HepG2 (cell line): ENCODE data around the gene C7orf57. TPM values are rescaled to one million over a fixed set of nuclear protein-coding genes. Genes with fewer than 3 reads are reported as not detected.
A peak's percentile ranks its signal among the peaks of the same experiment; 100 is the strongest.

Experiments used
- CC2D1A ChIP-seq: sonication (generic); formaldehyde crosslinking; IDR thresholded peaks from 2 replicates; pipeline ENCODE4 v1.8.1; 2023; ENCODE audit warnings: mild to moderate bottlenecking, missing genetic modification reagents
- CCAR2 ChIP-seq: fragments of 200-400 bp; formaldehyde crosslinking; optimal IDR thresholded peaks from 2 replicates; pipeline ENCODE3; 2018; ENCODE audit warnings: low read depth, mild to moderate bottlenecking, low read length, moderate library complexity
- CHCHD3 ChIP-seq: sonication (generic); formaldehyde crosslinking; IDR thresholded peaks from 2 replicates; pipeline ENCODE4 v1.8.0; 2022; ENCODE audit warnings: mild to moderate bottlenecking, missing genetic modification reagents, moderate library complexity
- CHD4 ChIP-seq: fragments of 200-600 bp; sonication (generic); IDR thresholded peaks from 2 replicates; pipeline ENCODE4 v1.7.0; 2017; ENCODE audit warnings: mild to moderate bottlenecking, low read length, borderline replicate concordance
- DNMT1 ChIP-seq: sonication (generic); formaldehyde crosslinking; IDR thresholded peaks from 2 replicates; pipeline ENCODE4 v1.5.1; 2020; ENCODE audit warnings: mild to moderate bottlenecking, missing genetic modification reagents
- ERF ChIP-seq: IDR thresholded peaks from 2 replicates; pipeline ENCODE4 v1.6.1; 2018; ENCODE audit warnings: missing biosample characterization, missing genetic modification reagents
- HDAC2 ChIP-seq: sonication (generic); formaldehyde crosslinking; IDR thresholded peaks from 2 replicates; pipeline ENCODE4 v1.4.0; 2020; ENCODE audit warnings: missing genetic modification reagents
- KLF11 ChIP-seq: IDR thresholded peaks from 2 replicates; pipeline ENCODE4 v1.6.1; 2016; ENCODE audit warnings: missing compliant biosample characterization
- KLF13 ChIP-seq: sonication (generic); formaldehyde crosslinking; IDR thresholded peaks from 2 replicates; pipeline ENCODE4 v1.4.0; 2020; ENCODE audit warnings: mild to moderate bottlenecking, missing genetic modification reagents
- KMT2A ChIP-seq: sonication (generic); formaldehyde crosslinking; IDR thresholded peaks from 2 replicates; pipeline ENCODE4 v1.4.0; 2020; ENCODE audit warnings: missing genetic modification reagents
- RCOR2 ChIP-seq: IDR thresholded peaks from 2 replicates; pipeline ENCODE4 v1.6.1; 2016; ENCODE audit warnings: missing biosample characterization, missing genetic modification reagents
- RERE ChIP-seq: IDR thresholded peaks from 2 replicates; pipeline ENCODE4 v1.6.1; 2016; ENCODE audit warnings: low read depth, missing genetic modification reagents, missing compliant biosample characterization
- SYNCRIP ChIP-seq: fragments of 200-400 bp; formaldehyde crosslinking; IDR thresholded peaks from 2 replicates; pipeline ENCODE4 v1.6.1; 2018; ENCODE audit warnings: mild to moderate bottlenecking, low read depth, low read length; ENCODE audit not compliant: insufficient read depth
- ZNF251 ChIP-seq: sonication (generic); formaldehyde crosslinking; IDR thresholded peaks from 2 replicates; pipeline ENCODE4 v1.9.0; 2021; ENCODE audit warnings: mild to moderate bottlenecking, missing genetic modification reagents
- ZNF281 ChIP-seq: sonication (generic); formaldehyde crosslinking; IDR thresholded peaks from 2 replicates; pipeline ENCODE4 v1.4.0; 2020; ENCODE audit warnings: missing genetic modification reagents, borderline replicate concordance
- ZNF331 ChIP-seq: sonication (generic); formaldehyde crosslinking; IDR thresholded peaks from 2 replicates; pipeline ENCODE4 v1.4.0; 2020; ENCODE audit warnings: missing genetic modification reagents
- ZNF503 ChIP-seq: sonication (generic); formaldehyde crosslinking; IDR thresholded peaks from 2 replicates; pipeline ENCODE4 v1.4.0; 2020; ENCODE audit warnings: missing genetic modification reagents
- ZNF792 ChIP-seq: IDR thresholded peaks from 2 replicates; pipeline ENCODE4 v1.6.1; 2016
- polyA plus RNA-seq, 8 experiments: library from polyadenylated mRNA; depleted of rRNA in 3 of 8; stranded (reverse) in 7 of 8; unstranded in 1 of 8; fragments of >200 nt; fragmentation: Illumina TruSeq in 4 of 8; extraction: Trizol in 4 of 8; gene quantifications; 2 replicates each; pipeline versions ENCODE4 v1.2.1 to v1.2.3, GENCODE V29; 2011 to 2016; ENCODE audit warnings: low read depth in 4 of 8, missing spikeins in 1 of 8, mixed read lengths in 1 of 8; ENCODE audit not compliant: insufficient read depth in 1 of 8
- total RNA-seq, 5 experiments: library from RNA; depleted of rRNA; stranded (reverse); fragments of >200 nt; fragmentation: Illumina TruSeq; extraction: Trizol; gene quantifications; 2 replicates each; pipeline ENCODE4 v1.2.3, GENCODE V29; 2016; ENCODE audit warnings: low read depth in 1 of 5
- TF ChIP-seq, protein P1 (sequence below): sonication (generic); formaldehyde crosslinking; IDR thresholded peaks from 2 replicates; pipeline ENCODE4 v1.8.0; 2023; ENCODE audit warnings: mild to moderate bottlenecking, missing genetic modification reagents

Gene C7orf57
- total and polyA plus RNA-seq, 2 of the 13 experiments (the other 11 are each of a cell fraction or from before 2014, with no cell fraction given): not detected

GRCh38 chr7:48089046-48090003 is 54.0 kb downstream of the C7orf57 start, which contains the start of gene UPP1 (continued):
- TF ChIP-seq, protein P1, sequence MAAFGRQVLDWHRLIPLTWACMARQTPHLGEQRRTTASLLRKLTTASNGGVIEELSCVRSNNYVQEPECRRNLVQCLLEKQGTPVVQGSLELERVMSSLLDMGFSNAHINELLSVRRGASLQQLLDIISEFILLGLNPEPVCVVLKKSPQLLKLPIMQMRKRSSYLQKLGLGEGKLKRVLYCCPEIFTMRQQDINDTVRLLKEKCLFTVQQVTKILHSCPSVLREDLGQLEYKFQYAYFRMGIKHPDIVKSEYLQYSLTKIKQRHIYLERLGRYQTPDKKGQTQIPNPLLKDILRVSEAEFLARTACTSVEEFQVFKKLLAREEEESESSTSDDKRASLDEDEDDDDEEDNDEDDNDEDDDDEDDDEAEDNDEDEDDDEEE: no peak
- TF ChIP-seq RCOR2 (CRISPR knock-in tag): no peak
- TF ChIP-seq CHCHD3 (CRISPR knock-in tag): no peak
- TF ChIP-seq ZNF251: no peak
- TF ChIP-seq KMT2A: peak; percentile 54; the same call in 1 of the 2 replicates
- TF ChIP-seq ZNF331 (CRISPR knock-in tag): no peak
- no peak for TF ChIP-seq CHD4
- 0 out of 2 replicates have a peak, but pooled peaks have one; percentile 4 for TF ChIP-seq ZNF503 (CRISPR knock-in tag)
- no peak for TF ChIP-seq ERF (CRISPR knock-in tag)
- TF ChIP-seq DNMT1 (CRISPR knock-in tag): peak; percentile 87; the same call in 1 of the 2 replicates
- TF ChIP-seq HDAC2 (CRISPR knock-in tag): peak; percentile 50; the same call in 1 of the 2 replicates
- TF ChIP-seq KLF11 (CRISPR knock-in tag): no peak
- no peak for TF ChIP-seq KLF13
- no peak for TF ChIP-seq ZNF792 (CRISPR knock-in tag)
- TF ChIP-seq SYNCRIP: no peak
- no peak for TF ChIP-seq CCAR2
- TF ChIP-seq RERE: no peak
- no peak for TF ChIP-seq CC2D1A (CRISPR knock-in tag)
- no peak for TF ChIP-seq ZNF281 (CRISPR knock-in tag)
